Liver (tissue), 3 donors: ENCODE measurements around the gene NCK2.

Experiments used
- CTCF ChIP-seq: fragments of 150-350 bp; IDR thresholded peaks from 2 replicates; pipeline ENCODE4 v1.5.1; 2017; ENCODE audit warnings: improper control_type of control experiment, low read depth, low read length; ENCODE audit not compliant: missing input control
- EGR1 ChIP-seq, 2 donors: IDR thresholded peaks; 2 replicates each; pipeline ENCODE4 v1.6.1; 2016 to 2018; ENCODE audit warnings: antibody characterized with exemption in 2 of 2, low read depth in 2 of 2
- RAD21 ChIP-seq, 2 donors: IDR thresholded peaks; 2 replicates each; pipeline ENCODE4 v1.6.1; 2016; ENCODE audit warnings: antibody characterized with exemption in 2 of 2, mild to moderate bottlenecking in 2 of 2
- REST ChIP-seq: IDR thresholded peaks from 2 replicates; pipeline ENCODE4 v1.6.1; 2016; ENCODE audit warnings: antibody characterized with exemption, mild to moderate bottlenecking
- TAF1 ChIP-seq: conservative IDR thresholded peaks from 2 replicates; pipeline ENCODE4 v1.6.1; 2016; ENCODE audit warnings: antibody characterized with exemption, mild to moderate bottlenecking
- YY1 ChIP-seq: IDR thresholded peaks from 2 replicates; pipeline ENCODE4 v1.6.1; 2016; ENCODE audit warnings: antibody characterized with exemption, mild to moderate bottlenecking
- TF ChIP-seq, protein P1 (sequence below): IDR thresholded peaks from 2 replicates; pipeline ENCODE4 v1.6.1; 2016; ENCODE audit warnings: antibody characterized with exemption
- donor health status: healthy.
- donor health status: healthy.

DNA sequence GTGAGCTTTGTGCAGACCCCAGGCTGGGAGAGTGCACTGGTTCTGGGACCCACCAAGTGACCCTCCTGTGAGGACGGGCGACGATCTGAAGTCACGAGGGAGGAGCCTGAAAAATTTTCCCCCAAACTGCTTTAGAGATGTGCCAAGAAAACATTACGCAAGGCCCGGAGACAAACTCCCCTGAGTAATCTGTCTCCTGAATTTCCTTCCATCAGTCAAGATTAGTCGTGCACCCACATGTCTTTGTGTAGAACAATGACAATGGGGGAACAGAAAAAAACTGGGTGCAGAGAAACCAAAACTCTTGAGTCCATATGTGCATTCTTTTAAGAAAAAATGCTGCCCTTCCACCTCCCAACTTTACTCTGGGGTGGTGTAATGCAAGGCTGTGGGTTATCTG, 12.6 kb upstream of the NCK2 start:
- TF ChIP-seq CTCF (no peak), TAF1 (no peak), REST (no peak), EGR1 (IDR thresholded peaks at IDR 0.05; ENCODE audit: low read depth in 2 of 2) (no peak), YY1 (no peak), RAD21 (IDR thresholded peaks at IDR 0.05) (no peak)
- TF ChIP-seq, protein P1, sequence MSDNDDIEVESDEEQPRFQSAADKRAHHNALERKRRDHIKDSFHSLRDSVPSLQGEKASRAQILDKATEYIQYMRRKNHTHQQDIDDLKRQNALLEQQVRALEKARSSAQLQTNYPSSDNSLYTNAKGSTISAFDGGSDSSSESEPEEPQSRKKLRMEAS = no peak
